ENCODE data around the gene PPP2R2B. TPM values are rescaled to one million over a fixed set of nuclear protein-coding genes. Genes with fewer than 3 reads are reported as not detected.

The PPP2R2B gene
- total RNA-seq, 4 donors from 2014 or later, result 0.20 to 1.9 (median 1.3) TPM

DNA sequence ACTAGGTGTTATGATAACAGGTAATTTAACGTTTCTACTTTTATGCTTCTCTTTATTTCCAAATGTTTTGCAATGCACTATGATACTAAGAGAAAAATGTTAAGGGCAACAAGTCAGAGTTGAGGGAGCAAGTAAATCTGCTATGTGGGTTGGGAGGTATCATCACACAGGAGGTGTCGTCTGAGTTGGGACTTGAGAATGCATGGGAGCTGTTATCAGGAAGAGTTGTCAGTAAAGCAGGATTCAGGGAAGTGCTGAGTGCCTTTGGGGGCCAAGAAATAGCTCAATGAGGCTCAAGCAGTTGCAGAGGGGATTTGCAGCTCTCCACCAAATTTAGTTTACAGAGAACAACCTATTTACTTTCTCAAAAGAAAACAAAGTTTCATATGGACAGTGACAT, 108.0 kb downstream of the PPP2R2B start:
- in situ Hi-C loops (cut with MboI; ENCODE audit: low pct_ligation_motif_present in 1 of 4, low pct_unique_long_range_greater_than_20kb in 1 of 4, low sequenced_read_pairs in 3 of 4) (no loop called here), intact Hi-C loops (cut with DNase I; ENCODE audit: low total_unique reads) (no loop called here)
- Histone ChIP-seq H3K4me1 (no peaks in the 10 kb centered on the region), H3K27me3 (no peaks in the 10 kb centered on the region), H3K27ac (no peak overlapping the region), H3K4me3 (no peak overlapping the region), H3K9me3 (no peaks in the 10 kb centered on the region), H3K36me3 (no peaks in the 10 kb centered on the region)
- TF ChIP-seq, protein P1, sequence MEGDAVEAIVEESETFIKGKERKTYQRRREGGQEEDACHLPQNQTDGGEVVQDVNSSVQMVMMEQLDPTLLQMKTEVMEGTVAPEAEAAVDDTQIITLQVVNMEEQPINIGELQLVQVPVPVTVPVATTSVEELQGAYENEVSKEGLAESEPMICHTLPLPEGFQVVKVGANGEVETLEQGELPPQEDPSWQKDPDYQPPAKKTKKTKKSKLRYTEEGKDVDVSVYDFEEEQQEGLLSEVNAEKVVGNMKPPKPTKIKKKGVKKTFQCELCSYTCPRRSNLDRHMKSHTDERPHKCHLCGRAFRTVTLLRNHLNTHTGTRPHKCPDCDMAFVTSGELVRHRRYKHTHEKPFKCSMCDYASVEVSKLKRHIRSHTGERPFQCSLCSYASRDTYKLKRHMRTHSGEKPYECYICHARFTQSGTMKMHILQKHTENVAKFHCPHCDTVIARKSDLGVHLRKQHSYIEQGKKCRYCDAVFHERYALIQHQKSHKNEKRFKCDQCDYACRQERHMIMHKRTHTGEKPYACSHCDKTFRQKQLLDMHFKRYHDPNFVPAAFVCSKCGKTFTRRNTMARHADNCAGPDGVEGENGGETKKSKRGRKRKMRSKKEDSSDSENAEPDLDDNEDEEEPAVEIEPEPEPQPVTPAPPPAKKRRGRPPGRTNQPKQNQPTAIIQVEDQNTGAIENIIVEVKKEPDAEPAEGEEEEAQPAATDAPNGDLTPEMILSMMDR (IDR thresholded peaks at IDR 0.05), result no peak
- TF ChIP-seq POLR2AphosphoS5 (IDR thresholded peaks at IDR 0.05), result no peak
- TF ChIP-seq POLR2A (IDR thresholded peaks at IDR 0.05), result no peak
- TF ChIP-seq EP300 (IDR thresholded peaks at IDR 0.05; ENCODE audit: low read depth), result no peak
- 63 to 68% methylated on average over 2 of the region's 2 CpGs for WGBS, 2 donors (ENCODE audit: low coverage in 1 of 2)
- no peak for DNase-seq

DNA sequence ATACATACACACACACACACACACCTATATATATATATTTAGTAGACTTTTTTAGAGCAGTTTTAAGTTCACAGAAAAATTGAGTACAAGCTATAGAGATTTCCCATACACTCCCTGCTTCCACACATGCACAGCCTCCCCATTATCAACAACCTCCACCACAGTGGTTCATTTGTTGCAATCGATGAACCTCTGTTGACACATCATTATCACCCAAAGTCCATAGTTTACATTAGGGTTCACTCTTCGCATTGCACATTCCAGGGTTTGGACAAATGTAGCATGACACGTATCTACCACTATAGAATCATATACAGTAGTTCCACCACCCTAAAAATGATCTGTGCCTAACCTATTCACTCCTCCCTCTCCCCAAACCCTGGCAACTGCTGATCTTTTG, 111.0 kb downstream of the PPP2R2B start:
- Histone ChIP-seq H3K4me1 (no peaks in the 10 kb centered on the region), H3K27ac (no peak overlapping the region), H3K9me3 (no peaks in the 10 kb centered on the region), H3K36me3 (no peaks in the 10 kb centered on the region), H3K27me3 (no peaks in the 10 kb centered on the region), H3K4me3 (no peak overlapping the region)
- in situ Hi-C loops (cut with MboI; ENCODE audit: low pct_ligation_motif_present in 1 of 4, low pct_unique_long_range_greater_than_20kb in 1 of 4, low sequenced_read_pairs in 3 of 4), result no loop called here
- WGBS, 2 donors (ENCODE audit: low coverage in 1 of 2), result 60 to 67% methylated on average over 3 of the region's 3 CpGs
- TF ChIP-seq, protein P1 (IDR thresholded peaks at IDR 0.05), result no peak
- TF ChIP-seq POLR2AphosphoS5 (IDR thresholded peaks at IDR 0.05), result no peak
- no peak for DNase-seq
- intact Hi-C loops (cut with DNase I; ENCODE audit: low total_unique reads), result no loop called here

DNA sequence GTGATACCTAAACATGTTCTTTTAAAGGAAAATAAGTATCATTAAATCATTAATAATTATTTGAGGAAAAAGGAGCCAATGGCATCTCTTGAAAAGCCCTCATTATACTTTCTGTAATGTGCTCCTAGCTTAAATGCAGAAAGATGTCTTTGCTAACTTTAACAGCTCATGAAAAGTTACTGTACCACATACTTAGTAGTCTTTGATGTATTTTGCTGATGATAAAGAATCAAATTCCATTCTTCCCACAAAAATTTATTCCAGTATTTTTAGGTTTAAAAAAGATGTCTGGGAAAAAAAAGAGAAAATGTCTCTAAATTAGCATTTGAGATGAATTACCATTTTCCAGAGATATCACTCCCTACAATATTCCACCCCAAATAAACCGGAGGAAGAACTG, 112.5 kb downstream of the PPP2R2B start:
- Histone ChIP-seq H3K4me1 (no peaks in the 10 kb centered on the region), H3K4me3 (no peak overlapping the region), H3K27ac (no peak overlapping the region), H3K27me3 (no peaks in the 10 kb centered on the region), H3K9me3 (no peaks in the 10 kb centered on the region), H3K36me3 (no peaks in the 10 kb centered on the region)
- intact Hi-C loops (cut with DNase I; ENCODE audit: low total_unique reads), result no loop called here
- WGBS, 2 donors (ENCODE audit: low coverage in 1 of 2), result 74 to 88% methylated on average over 1 of the region's 1 CpG
- in situ Hi-C loops (cut with MboI; ENCODE audit: low pct_ligation_motif_present in 1 of 4, low pct_unique_long_range_greater_than_20kb in 1 of 4, low sequenced_read_pairs in 3 of 4), result no loop called here
- TF ChIP-seq POLR2A (IDR thresholded peaks at IDR 0.05), result no peak
- no peak for TF ChIP-seq POLR2AphosphoS5 (IDR thresholded peaks at IDR 0.05)
- TF ChIP-seq, protein P1 (IDR thresholded peaks at IDR 0.05), result no peak
- TF ChIP-seq EP300 (IDR thresholded peaks at IDR 0.05; ENCODE audit: low read depth), result no peak
- DNase-seq, result no peak

DNA sequence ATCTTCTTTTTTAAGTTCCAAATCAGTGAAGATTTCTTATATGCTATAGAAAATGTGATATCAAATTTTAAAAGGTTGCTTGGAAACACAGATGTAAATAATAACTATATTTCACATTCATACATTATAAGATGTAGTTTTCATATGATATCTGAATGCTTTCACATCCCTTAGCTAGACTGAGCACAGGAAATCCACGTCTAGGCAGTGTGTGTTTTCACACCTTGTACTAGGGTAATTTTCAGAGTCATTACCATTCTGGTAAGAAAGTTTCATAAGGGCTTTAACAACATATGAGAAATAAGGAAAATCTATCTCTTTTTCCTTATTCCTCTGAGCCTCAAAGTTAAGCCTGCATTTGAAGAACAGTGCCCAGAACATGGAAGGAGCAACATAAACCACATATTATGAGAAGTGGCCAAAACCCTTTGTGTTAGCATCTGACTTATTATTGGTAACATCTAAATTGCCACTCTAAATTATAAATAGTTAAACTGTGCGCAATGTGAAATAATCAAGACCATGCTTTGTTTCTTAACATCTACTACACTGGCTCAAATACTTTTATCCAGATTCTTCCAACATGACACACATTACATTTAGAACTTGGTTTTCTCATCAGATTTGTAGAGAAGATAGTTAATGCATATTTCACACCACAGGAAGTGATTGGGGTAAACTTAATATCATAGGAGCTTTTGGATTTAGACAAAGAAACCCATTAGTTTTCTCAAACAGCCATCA, 113.3 kb downstream of the PPP2R2B start:
- no peaks in the 10 kb centered on the region for H3K27me3 ChIP-seq
- H3K9me3 ChIP-seq, result no peaks in the 10 kb centered on the region
- no peaks in the 10 kb centered on the region for H3K4me1 ChIP-seq
- intact Hi-C loops (cut with DNase I; ENCODE audit: low total_unique reads) (no loop called here), in situ Hi-C loops (cut with MboI; ENCODE audit: low pct_ligation_motif_present in 1 of 4, low pct_unique_long_range_greater_than_20kb in 1 of 4, low sequenced_read_pairs in 3 of 4) (no loop called here)
- no peak for TF ChIP-seq POLR2A (IDR thresholded peaks at IDR 0.05)
- TF ChIP-seq, protein P1 (IDR thresholded peaks at IDR 0.05), result no peak
- no peak for TF ChIP-seq POLR2AphosphoS5 (IDR thresholded peaks at IDR 0.05)
- TF ChIP-seq EP300 (IDR thresholded peaks at IDR 0.05; ENCODE audit: low read depth), result no peak
- no peak for DNase-seq
- WGBS, 2 donors (ENCODE audit: low coverage in 1 of 2), result 0 to 58% methylated on average over 1 to 2 of the region's 2 CpGs
- no peak overlapping the region for H3K27ac ChIP-seq
- no peak overlapping the region for H3K4me3 ChIP-seq
- no peaks in the 10 kb centered on the region for H3K36me3 ChIP-seq

All from transverse colon (tissue), 4 donors.